Activated CD8-positive, alpha-beta memory T cell treated with anti-CD3 and anti-CD28 coated beads, Interleukin-2, amount 10 ng/mL, durations not matched to agents 7 days and 5 days (primary cell): ENCODE data around the gene PACS1. TPM values are rescaled to one million over a fixed set of nuclear protein-coding genes. Genes with fewer than 3 reads are reported as not detected.

Experiments
- total RNA-seq, 2 experiments: library from RNA; stranded (reverse); gene quantifications; one replicate each; pipeline ENCODE4 v1.2.3, GENCODE V29; 2021

Gene PACS1
- total RNA-seq, 2 experiments from 2014 or later: 96.6 to 104 TPM

Other genes starting within 250 kb of the PACS1 start
- 1 to 10 TPM; 1.7 to 2.4 TPM for gene SNX32, start 236.3 kb upstream of the PACS1 start, total RNA-seq
- 1,000 to 10,000 TPM; 1,745 to 1,753 TPM for gene CFL1, start 212.1 kb upstream of the PACS1 start, total RNA-seq
- 100 to 1,000 TPM; 106 to 125 TPM for gene MUS81, start 209.8 kb upstream of the PACS1 start, total RNA-seq
- gene EFEMP2, start 197.5 kb upstream of the PACS1 start, total RNA-seq: 10 to 100 TPM in 1 of 2 experiments, 1 to 10 TPM in 1; 7.1 to 13.4 TPM
- 100 to 1,000 TPM; 268 to 339 TPM for gene CTSW, start 190.4 kb upstream of the PACS1 start, total RNA-seq
- 100 to 1,000 TPM; 100 to 122 TPM for gene FIBP, start 181.8 kb upstream of the PACS1 start, total RNA-seq
- 10 to 100 TPM; 82.3 to 94.1 TPM for gene CCDC85B, start 179.6 kb upstream of the PACS1 start, total RNA-seq
- 1 to 10 TPM; 2.7 to 6.0 TPM for gene FOSL1, start 169.9 kb upstream of the PACS1 start, total RNA-seq
- gene C11orf68, start 151.2 kb upstream of the PACS1 start, total RNA-seq: 10 to 100 TPM; 27.5 to 37.8 TPM
- gene DRAP1, start 150.8 kb upstream of the PACS1 start, total RNA-seq: 100 to 1,000 TPM; 192 to 254 TPM
- gene TSGA10IP, start 124.8 kb upstream of the PACS1 start, total RNA-seq: not detected
- gene SART1, start 108.5 kb upstream of the PACS1 start, total RNA-seq: 10 to 100 TPM; 79.7 to 89.2 TPM
- gene EIF1AD, start 68.1 kb upstream of the PACS1 start, total RNA-seq: 10 to 100 TPM; 57.5 to 60.3 TPM
- gene BANF1, start 67.8 kb upstream of the PACS1 start, total RNA-seq: 100 to 1,000 TPM; 199 to 227 TPM
- gene CST6, start 58.3 kb upstream of the PACS1 start, total RNA-seq: not detected
- under 1 TPM in 1 of 2 experiments, not detected in 1; 0.54 TPM for gene CATSPER1, start 43.8 kb upstream of the PACS1 start, total RNA-seq
- not detected for gene GAL3ST3, start 21.1 kb upstream of the PACS1 start, total RNA-seq
- gene SF3B2, start 17.9 kb upstream of the PACS1 start, total RNA-seq: 100 to 1,000 TPM; 256 to 281 TPM
- gene KLC2, start 187.4 kb downstream of the PACS1 start, total RNA-seq: 10 to 100 TPM; 44.5 to 56.5 TPM
- 100 to 1,000 TPM; 146 to 155 TPM for gene RAB1B, start 198.4 kb downstream of the PACS1 start, total RNA-seq
- 1 to 10 TPM; 1.1 to 1.2 TPM for gene CNIH2, start 207.9 kb downstream of the PACS1 start, total RNA-seq
- 10 to 100 TPM; 56.5 to 73.9 TPM for gene YIF1A, start 218.9 kb downstream of the PACS1 start, total RNA-seq
- not detected for gene TMEM151A, start 221.6 kb downstream of the PACS1 start, total RNA-seq
- gene CD248, start 246.8 kb downstream of the PACS1 start, total RNA-seq: 10 to 100 TPM; 16.8 to 35.5 TPM